Heart left ventricle (tissue), 13 donors: ENCODE results near the gene ZFAND6.

Source experiments
- CTCF ChIP-seq, 12 donors: fragments of 200-600 bp; sonication (generic) in 4 of 12; IDR thresholded peaks; one replicate each; pipeline versions ENCODE4 v1.5.0 to v1.8.0; 2018 to 2022; ENCODE audit warnings: antibody characterized with exemption in 12 of 12, mild to moderate bottlenecking in 5 of 12
- POLR2A ChIP-seq, 2 donors: fragments of 450-650 bp; IDR thresholded peaks; one replicate each; pipeline ENCODE4 v1.6.1; 2017; ENCODE audit warnings: antibody characterized with exemption in 2 of 2, mild to moderate bottlenecking in 2 of 2, moderate library complexity in 2 of 2
- donor health status: ischemic (EF 13 %, LVEDD 7.1; RV severe dilation, severe dysfunction).
- donor health status: DM: no; HTN: yes; CAD: no.
- donor health status: DM: no; HTN: no; CAD: no.
- donor health status: ischemic (EF 25% LVEDD 6.9; RV normal size, moderate dysfunction).
- donor health status: ischemic (EF 25% LVEDD 5.7; RV mildly dilated, moderate dysfunction).
- donor health status: ischemic (EF 35%, LVEDD 5.7; RV mildly dilated, moderate dysfunction).
- donor health status: nonischemic (EF 11% LVEDD 7.7; RV severe dilation, severe dysfunction).
- donor health status: DM: yes; HTN: yes; CAD: no.
- donor health status: PGD.
- donor health status: ischemic (EF 29% LVEDD 5.4; RV normal size, mild dysfunction).
- donor health status: nonischemic (EF 23%, LVEDD 6.1; RV moderate dilation, normal function).

GRCh38 chr15:80141916-80142598 lies 82.6 kb downstream of the ZFAND6 start:
- TF ChIP-seq CTCF (IDR thresholded peaks at IDR 0.05) = no peak
- TF ChIP-seq POLR2A (IDR thresholded peaks at IDR 0.05) = no peak
